Activated naive CD4-positive, alpha-beta T cell treated with anti-CD3 and anti-CD28 coated beads, Interleukin-2, amount 10 ng/mL, durations not matched to agents 7 days and 5 days (primary cell): ENCODE results near the gene NGLY1.

Source experiments
- CTCF ChIA-PET: fragments of 350-600 bp; sonication (Branson Sonifier 250); formaldehyde crosslinking; loops from one replicate; lab custom pipeline; 2021; ENCODE audit warnings: antibody characterized with exemption; lab: Charles Lee
- DNase-seq: peaks from one replicate; pipeline ENCODE4 v3.0.0-alpha.2; 2020
- H3K27ac Mint-ChIP-seq: one replicate; pipeline ENCODE4 v1.8.0; 2021; ENCODE audit warnings: mild to moderate bottlenecking, moderate library complexity, mixed read lengths
- H3K27me3 Mint-ChIP-seq: one replicate; pipeline ENCODE4 v1.8.0; 2021; ENCODE audit warnings: mild to moderate bottlenecking, mixed read lengths
- H3K36me3 Mint-ChIP-seq: one replicate; pipeline ENCODE4 v1.8.0; 2021; ENCODE audit warnings: mixed read lengths
- H3K4me1 Mint-ChIP-seq: one replicate; pipeline ENCODE4 v1.8.0; 2021; ENCODE audit warnings: mixed read lengths
- H3K4me3 Mint-ChIP-seq: one replicate; pipeline ENCODE4 v1.8.0; 2021; ENCODE audit warnings: mild to moderate bottlenecking, moderate library complexity, mixed read lengths
- H3K9me3 Mint-ChIP-seq: one replicate; pipeline ENCODE4 v1.8.0; 2021; ENCODE audit warnings: mixed read lengths

NGLY1 gene

GRCh38 chr3:25768851-25769250 is 14.4 kb downstream of the NGLY1 start:
- Mint-ChIP-seq H3K36me3 (peaks cover 49% of the 10 kb centered on the region), H3K4me3 (no peak overlapping the region), H3K4me1 (peaks cover 3% of the 10 kb centered on the region), H3K9me3 (peaks cover 19% of the 10 kb centered on the region), H3K27me3 (no peaks in the 10 kb centered on the region), H3K27ac (no peak overlapping the region)
- no peak for DNase-seq
- CTCF ChIA-PET, result no interaction called here

DNA sequence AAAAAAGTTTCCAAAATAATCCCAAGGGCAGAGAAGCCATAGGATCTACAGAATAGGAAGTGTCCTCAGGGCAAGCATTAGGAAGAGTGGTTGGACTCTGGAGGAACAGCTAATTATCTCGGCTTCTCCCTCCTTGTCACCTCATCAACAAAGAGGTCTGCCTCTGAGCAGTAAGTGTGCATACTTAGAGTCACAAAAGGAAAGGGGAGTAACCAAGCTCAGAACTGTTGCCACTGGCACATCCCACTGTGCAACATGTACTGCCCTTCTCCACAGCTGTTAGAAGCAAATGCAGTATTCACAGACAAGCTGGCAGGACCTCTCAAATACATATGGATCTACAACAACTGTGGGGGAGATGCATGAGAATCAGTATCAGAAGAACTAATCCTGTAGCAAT is 31.5 kb downstream of the NGLY1 start:
- CTCF ChIA-PET, result no interaction called here
- no peak for DNase-seq
- Mint-ChIP-seq H3K27me3 (no peaks in the 10 kb centered on the region), H3K4me1 (no peaks in the 10 kb centered on the region), H3K4me3 (no peak overlapping the region), H3K9me3 (no peaks in the 10 kb centered on the region), H3K27ac (no peak overlapping the region), H3K36me3 (peaks cover 56% of the 10 kb centered on the region)

DNA sequence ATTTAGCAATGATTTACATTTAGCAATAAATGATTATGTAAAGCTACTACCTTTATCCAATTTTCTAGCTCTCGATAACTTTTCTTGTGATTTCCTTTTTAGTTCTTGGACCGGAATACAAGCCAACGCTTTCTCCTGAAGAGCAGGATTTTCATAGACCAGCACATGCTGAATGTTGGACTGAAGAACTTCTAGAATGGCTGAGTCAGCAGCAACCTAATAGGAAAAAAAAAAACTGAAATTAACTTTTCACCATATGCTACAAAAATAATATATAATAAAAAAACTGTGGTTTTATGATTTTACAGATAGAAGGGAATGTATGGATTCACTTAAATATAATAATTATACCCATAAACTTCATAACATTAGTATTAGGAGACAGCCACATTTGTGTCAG is 32.2 kb downstream of the NGLY1 start:
- H3K27ac Mint-ChIP-seq, result no peak overlapping the region
- no peak for DNase-seq
- no peaks in the 10 kb centered on the region for H3K27me3 Mint-ChIP-seq
- peaks cover 50% of the 10 kb centered on the region for H3K36me3 Mint-ChIP-seq
- no peaks in the 10 kb centered on the region for H3K4me1 Mint-ChIP-seq
- CTCF ChIA-PET, result no interaction called here
- no peak overlapping the region for H3K4me3 Mint-ChIP-seq
- H3K9me3 Mint-ChIP-seq, result no peaks in the 10 kb centered on the region

- Mint-ChIP-seq H3K27ac (no peak overlapping the region), H3K9me3 (no peaks in the 10 kb centered on the region), H3K36me3 (peaks cover 55% of the 10 kb centered on the region), H3K4me3 (no peak overlapping the region), H3K27me3 (no peaks in the 10 kb centered on the region), H3K4me1 (no peaks in the 10 kb centered on the region)
- DNase-seq, result no peak
- CTCF ChIA-PET, result no interaction called here
These were observed 34.1 kb downstream of the NGLY1 start for GRCh38 chr3:25749031-25749581.

DNA sequence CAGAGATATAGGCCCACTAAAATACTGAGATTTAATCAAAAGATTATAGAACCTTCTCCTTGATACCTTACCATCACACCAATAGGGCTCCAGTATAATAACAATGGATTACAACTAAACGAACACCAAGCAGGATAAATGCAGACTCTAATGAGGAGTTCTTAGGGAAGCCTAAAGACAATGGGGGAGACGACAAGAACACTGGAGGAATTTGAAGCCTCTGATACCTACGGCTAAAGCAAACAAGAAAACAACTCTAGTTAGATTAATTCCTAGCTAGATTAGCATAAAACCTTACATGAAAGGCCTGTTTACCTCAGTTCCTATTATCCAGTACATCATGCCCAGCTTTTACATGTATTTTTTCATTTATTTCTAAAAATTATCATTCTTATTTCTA is 35.1 kb downstream of the NGLY1 start:
- Mint-ChIP-seq H3K27ac (no peak overlapping the region), H3K4me1 (no peaks in the 10 kb centered on the region), H3K36me3 (peaks cover 62% of the 10 kb centered on the region), H3K9me3 (no peaks in the 10 kb centered on the region), H3K27me3 (no peaks in the 10 kb centered on the region), H3K4me3 (no peak overlapping the region)
- no peak for DNase-seq
- CTCF ChIA-PET, result no interaction called here

GRCh38 chr3:25747033-25747432 is 36.2 kb downstream of the NGLY1 start:
- Mint-ChIP-seq H3K9me3 (no peaks in the 10 kb centered on the region), H3K27me3 (no peaks in the 10 kb centered on the region), H3K27ac (no peak overlapping the region), H3K36me3 (peaks cover 63% of the 10 kb centered on the region), H3K4me3 (no peak overlapping the region), H3K4me1 (no peaks in the 10 kb centered on the region)
- CTCF ChIA-PET, result no interaction called here
- no peak for DNase-seq

DNA sequence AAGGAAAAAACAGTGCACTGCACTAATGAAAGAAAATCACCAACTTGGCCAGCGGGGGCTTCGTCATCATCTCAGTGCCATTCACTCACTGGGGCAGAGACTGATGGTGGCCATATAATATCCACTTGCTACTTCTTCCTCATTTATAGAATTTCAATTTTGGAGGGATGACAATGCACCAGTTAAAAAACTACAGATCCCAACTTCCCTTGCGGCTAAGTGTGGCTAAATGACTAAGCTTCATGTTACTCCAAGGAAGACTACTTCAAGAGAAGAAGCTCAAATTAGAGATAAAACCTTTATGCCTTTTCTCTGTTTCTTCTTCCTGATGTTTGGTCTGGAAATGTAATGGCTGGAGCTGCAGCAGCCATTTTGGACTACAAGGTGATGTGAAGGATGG is 38.8 kb downstream of the NGLY1 start:
- Mint-ChIP-seq H3K4me3 (no peak overlapping the region), H3K36me3 (peaks cover 47% of the 10 kb centered on the region), H3K27ac (no peak overlapping the region), H3K9me3 (no peaks in the 10 kb centered on the region), H3K27me3 (no peaks in the 10 kb centered on the region), H3K4me1 (no peaks in the 10 kb centered on the region)
- DNase-seq, result no peak
- CTCF ChIA-PET, result interaction anchor here (1.1 kb wide), 1 partner anchor 17 kb away, joined by 3 read pairs; no protein-coding TSS in a partner anchor

GRCh38 chr3:25728101-25728500 is 55.1 kb downstream of the NGLY1 start:
- Mint-ChIP-seq H3K36me3 (peaks cover 40% of the 10 kb centered on the region), H3K4me1 (peaks cover 3% of the 10 kb centered on the region), H3K4me3 (no peak overlapping the region), H3K27me3 (no peaks in the 10 kb centered on the region), H3K27ac (no peak overlapping the region), H3K9me3 (no peaks in the 10 kb centered on the region)
- no peak for DNase-seq
- CTCF ChIA-PET, result interaction anchor here (1.4 kb wide), 1 partner anchor 16 kb away, joined by 3 read pairs; no protein-coding TSS in a partner anchor

DNA sequence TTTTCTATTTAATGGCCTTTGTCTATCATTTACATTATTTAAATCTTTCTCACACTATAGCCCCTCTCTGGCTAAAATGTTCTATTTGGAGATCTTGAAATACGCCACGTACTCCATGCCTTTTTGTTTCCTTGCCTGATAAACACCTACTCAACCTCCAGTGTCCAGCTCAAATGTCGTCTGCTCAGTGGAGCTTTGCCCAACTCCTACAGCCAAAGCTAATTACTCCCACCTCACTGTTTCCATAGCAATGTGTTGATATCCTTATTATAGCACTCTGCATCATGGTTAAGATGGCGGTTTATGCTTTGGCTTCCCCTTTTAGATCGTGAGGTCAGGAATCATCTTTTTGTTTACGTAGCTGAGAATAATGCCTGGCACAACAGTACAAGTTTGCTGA is 55.9 kb downstream of the NGLY1 start:
- CTCF ChIA-PET, result interaction anchor here (1.4 kb wide), 1 partner anchor 17 kb away, joined by 3 read pairs; no protein-coding TSS in a partner anchor
- DNase-seq, result no peak
- Mint-ChIP-seq H3K36me3 (peaks cover 39% of the 10 kb centered on the region), H3K27ac (no peak overlapping the region), H3K9me3 (no peaks in the 10 kb centered on the region), H3K4me1 (no peaks in the 10 kb centered on the region), H3K4me3 (no peak overlapping the region), H3K27me3 (no peaks in the 10 kb centered on the region)

GRCh38 chr3:25725810-25726209 is 57.4 kb downstream of the NGLY1 start:
- Mint-ChIP-seq H3K4me1 (no peaks in the 10 kb centered on the region), H3K27me3 (no peaks in the 10 kb centered on the region), H3K27ac (no peak overlapping the region), H3K4me3 (no peak overlapping the region), H3K36me3 (peaks cover 30% of the 10 kb centered on the region), H3K9me3 (no peaks in the 10 kb centered on the region)
- no peak for DNase-seq
- CTCF ChIA-PET, result no interaction called here

DNA sequence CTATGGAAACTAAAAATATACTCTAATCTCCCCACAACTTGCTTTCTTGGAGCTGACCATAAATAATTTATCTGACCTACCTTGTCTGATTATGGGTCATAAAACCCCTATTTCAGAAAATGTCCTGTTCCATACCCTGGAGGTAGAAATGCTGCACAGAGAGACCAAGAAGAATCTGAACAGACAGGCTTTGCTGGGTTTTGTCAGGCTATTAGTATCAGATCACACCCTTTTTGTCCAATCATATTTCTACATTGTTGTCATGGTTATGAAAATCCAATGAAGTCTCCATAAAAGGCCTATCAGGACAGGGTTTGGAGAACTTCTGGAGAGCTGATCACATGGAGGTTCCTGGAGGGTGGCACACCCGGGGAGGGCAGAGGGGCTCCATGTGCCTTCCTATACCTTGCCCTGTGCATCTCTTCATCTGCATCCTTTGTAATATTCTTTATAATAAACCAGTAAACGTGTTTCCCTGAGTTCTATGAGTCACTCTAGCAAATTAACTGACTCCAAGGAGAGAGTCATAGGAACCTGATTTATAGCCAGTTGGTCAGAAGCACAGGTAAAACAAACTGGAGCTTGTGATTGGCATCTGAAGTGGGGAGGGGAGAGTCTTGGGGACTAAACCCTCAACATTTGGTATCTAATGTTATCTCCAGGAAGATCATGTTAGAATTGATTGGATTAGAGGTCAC is 58.1 kb downstream of the NGLY1 start:
- CTCF ChIA-PET, result no interaction called here

GRCh38 chr3:25723802-25724201 is 59.4 kb downstream of the NGLY1 start:
- no peaks in the 10 kb centered on the region for H3K4me1 Mint-ChIP-seq
- no peaks in the 10 kb centered on the region for H3K9me3 Mint-ChIP-seq
- DNase-seq, result no peak
- no peaks in the 10 kb centered on the region for H3K27me3 Mint-ChIP-seq
- H3K36me3 Mint-ChIP-seq, result peaks cover 22% of the 10 kb centered on the region
- CTCF ChIA-PET, result no interaction called here
- no peak overlapping the region for H3K27ac Mint-ChIP-seq
- no peak overlapping the region for H3K4me3 Mint-ChIP-seq

More for the DNA sequence above, 58.1 kb downstream of the NGLY1 start:
- no peak overlapping the region for H3K4me3 Mint-ChIP-seq
- no peak for DNase-seq
- H3K4me1 Mint-ChIP-seq, result no peaks in the 10 kb centered on the region
- H3K27ac Mint-ChIP-seq, result no peak overlapping the region
- peaks cover 30% of the 10 kb centered on the region for H3K36me3 Mint-ChIP-seq
- no peaks in the 10 kb centered on the region for H3K9me3 Mint-ChIP-seq
- no peaks in the 10 kb centered on the region for H3K27me3 Mint-ChIP-seq

GRCh38 chr3:25719321-25719720 is 63.9 kb downstream of the NGLY1 start:
- no peaks in the 10 kb centered on the region for H3K9me3 Mint-ChIP-seq
- no peak overlapping the region for H3K27ac Mint-ChIP-seq
- no peak overlapping the region for H3K4me3 Mint-ChIP-seq
- CTCF ChIA-PET, result no interaction called here
- DNase-seq, result no peak
- no peaks in the 10 kb centered on the region for H3K4me1 Mint-ChIP-seq
- H3K27me3 Mint-ChIP-seq, result no peaks in the 10 kb centered on the region
- peaks cover 10% of the 10 kb centered on the region for H3K36me3 Mint-ChIP-seq

DNA sequence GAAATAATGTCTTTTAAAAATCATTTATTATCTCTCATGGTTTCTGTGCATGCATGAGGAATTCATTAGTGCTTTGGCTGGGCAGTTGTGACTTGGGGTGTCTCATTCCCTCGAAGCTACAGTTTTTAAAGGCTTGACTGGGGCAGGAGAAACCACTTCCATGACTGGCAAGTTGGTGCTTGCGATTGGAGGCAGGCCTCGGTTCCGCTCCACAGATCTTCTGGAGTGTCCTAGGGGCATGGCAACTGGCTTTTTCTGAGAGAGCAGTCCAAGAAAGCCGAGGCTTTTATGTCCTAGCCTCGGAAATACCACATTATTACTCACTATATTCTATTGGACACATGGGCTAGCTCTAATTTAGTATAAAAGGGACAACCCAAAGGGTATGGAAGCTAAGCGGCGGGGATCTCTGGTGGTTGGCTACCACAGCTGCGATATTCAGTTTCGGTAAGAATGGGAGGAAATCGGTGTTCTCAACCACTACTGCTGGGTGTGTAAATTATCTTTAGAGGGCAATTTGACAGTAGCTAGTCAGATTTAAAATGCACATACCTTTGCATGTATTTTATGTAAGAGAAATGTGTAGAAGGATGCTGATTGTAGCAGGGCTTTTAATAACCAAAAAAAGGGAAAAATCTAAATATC is 69.8 kb downstream of the NGLY1 start:
- CTCF ChIA-PET, result no interaction called here
- Mint-ChIP-seq H3K4me1 (no peaks in the 10 kb centered on the region), H3K9me3 (no peaks in the 10 kb centered on the region), H3K4me3 (no peak overlapping the region), H3K36me3 (peaks cover 5% of the 10 kb centered on the region), H3K27ac (no peak overlapping the region), H3K27me3 (no peaks in the 10 kb centered on the region)
- DNase-seq, result no peak

- CTCF ChIA-PET, result no interaction called here
- DNase-seq, result no peak
- Mint-ChIP-seq H3K4me1 (no peaks in the 10 kb centered on the region), H3K27ac (no peak overlapping the region), H3K4me3 (no peak overlapping the region), H3K36me3 (no peaks in the 10 kb centered on the region), H3K9me3 (no peaks in the 10 kb centered on the region), H3K27me3 (no peaks in the 10 kb centered on the region)
These were observed 72.2 kb downstream of the NGLY1 start for GRCh38 chr3:25711090-25711489.
